Measurements from ENCODE around the gene MED27.

- no peak for TF ChIP-seq CTCF (IDR thresholded peaks at IDR 0.05)
- no peak for TF ChIP-seq EP300 (IDR thresholded peaks at IDR 0.05)
- TF ChIP-seq POLR2A (IDR thresholded peaks at IDR 0.05), result no peak
These were observed 118.2 kb downstream of the MED27 start for GRCh38 chr9:131961496-131961880.
